GM19397 (cell line): Measurements from ENCODE around the gene TEX36.
"Not testable (repeated sequence)": the region's sequence is repeated elsewhere in the genome, so short reads cannot be mapped to it uniquely, and the experiment has no call there.

Source experiments
- ATAC-seq: cut with Tn5 transposase; IDR thresholded peaks from one replicate; pipeline ENCODE4 v1.9.1; 2021; ENCODE audit warnings: mild to moderate bottlenecking, moderate library complexity; ENCODE audit not compliant: unreplicated experiment

TEX36 gene

DNA sequence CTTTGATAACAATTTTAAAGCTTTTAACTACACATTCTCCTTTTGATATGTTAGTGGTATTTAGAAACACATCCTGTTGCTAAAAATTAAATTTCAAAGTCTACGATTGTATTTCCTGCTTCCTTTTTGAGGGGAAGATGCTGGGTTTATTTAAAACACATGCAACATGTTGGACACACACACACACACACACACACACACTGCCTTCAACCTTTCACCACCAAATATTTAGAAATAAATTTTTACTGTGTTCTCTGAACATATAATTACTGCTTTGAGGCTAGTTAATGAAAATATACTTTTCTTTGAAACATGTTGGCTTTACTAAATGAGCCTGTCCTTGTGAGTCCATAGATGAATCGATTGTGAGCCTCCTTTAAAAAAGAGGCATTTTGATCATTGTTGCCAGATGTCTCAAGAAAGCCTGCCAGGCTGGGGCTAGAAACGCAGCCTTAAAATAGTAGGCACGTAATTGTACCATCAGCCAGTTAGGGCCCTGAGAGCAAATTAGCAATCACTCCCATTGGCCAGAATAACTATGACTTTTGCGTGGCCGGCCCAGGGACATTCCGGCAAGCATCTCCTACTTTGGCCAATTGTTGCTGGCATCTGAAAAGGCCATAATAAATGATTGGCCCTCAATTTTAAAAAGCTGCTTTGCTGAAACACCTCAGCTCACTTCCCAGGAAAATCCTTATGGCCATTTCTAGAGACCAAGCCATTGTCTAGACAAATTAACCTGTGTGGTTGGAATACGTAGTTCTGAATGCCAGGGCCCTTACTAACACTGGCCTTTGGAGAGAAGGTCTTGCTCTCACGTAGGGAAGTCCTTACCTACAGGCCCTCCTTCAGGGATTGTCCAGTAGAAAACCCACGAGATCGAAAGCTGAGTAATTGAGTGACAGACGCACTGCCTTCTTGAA is 9.9 kb upstream of the TEX36 start:
- no peak for ATAC-seq

- no peak for ATAC-seq
Measured at GRCh38 chr10:125692196-125692595, 9.2 kb upstream of the TEX36 start.

- ATAC-seq, result no peak
Measured at GRCh38 chr10:125691160-125691981, 8.4 kb upstream of the TEX36 start.

DNA sequence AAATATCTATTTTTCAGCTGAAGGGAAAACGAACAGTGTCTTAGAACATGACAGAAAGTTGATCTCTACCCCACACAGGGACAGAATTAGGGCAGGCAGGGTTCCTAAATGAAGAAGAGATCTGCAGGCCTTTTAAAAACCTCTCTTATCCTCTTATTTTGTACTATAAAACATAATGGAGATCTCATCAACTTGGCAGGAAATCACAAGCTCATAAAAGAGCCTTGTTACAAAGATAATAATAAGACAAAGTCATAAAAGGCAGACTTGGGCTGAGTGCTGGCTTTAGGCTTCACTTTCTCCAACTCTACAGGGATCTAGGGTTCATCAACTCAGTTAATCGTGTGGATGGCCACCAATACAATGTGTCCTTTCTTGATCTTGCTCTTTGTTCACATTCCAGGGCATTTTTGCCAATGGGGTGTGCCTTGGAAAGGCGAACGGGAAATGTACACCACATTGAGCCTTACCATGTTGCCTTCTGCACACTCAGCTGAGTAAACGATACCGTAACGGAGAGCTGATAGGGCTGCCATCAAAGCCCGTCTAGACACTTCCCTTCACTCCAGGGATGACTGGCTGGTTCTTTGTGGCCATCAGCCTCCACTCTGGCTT is 7.1 kb upstream of the TEX36 start:
- no peak for ATAC-seq

- no peak for ATAC-seq
Measured at GRCh38 chr10:125687507-125688185, 4.7 kb upstream of the TEX36 start.

DNA sequence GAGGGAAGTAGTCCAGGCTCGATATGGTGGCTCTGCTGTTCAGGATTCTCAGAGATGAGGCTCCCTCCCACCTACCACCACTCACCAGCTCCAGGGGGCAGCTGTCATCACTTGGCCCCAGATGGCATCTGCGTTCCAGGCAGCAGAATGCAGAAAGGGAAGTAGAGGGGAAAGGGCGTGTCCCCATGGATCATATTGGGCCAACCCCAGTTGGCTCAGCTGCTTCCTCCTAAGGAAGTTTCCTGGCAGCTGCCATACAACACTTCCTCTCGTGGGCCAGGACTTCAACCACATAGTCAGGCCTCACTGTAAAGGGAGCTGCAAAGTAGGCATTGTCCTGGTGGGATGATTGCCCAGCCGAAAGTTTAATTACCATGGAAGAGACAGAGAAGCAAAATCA is 1.6 kb upstream of the TEX36 start:
- no peak for ATAC-seq

DNA sequence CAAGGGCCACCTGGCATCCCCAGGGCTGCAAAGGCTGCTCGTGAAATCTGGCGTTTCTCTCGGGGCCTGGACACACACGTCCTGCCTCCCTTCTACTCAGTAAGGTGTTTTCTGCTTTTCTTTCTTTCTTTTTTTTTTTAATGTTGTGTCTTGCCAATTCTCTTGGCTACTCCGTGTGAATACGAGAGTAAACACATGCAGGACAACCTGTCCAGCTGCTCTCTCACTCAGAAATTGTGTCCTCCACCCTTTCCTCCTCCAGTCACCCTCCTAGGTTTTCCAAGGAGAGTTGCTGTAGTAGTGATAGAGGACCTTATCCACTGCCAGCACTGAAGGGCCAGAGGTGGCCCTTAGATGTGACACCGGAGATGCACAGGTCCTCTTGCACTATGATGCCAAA is 858 bp upstream of the TEX36 start:
- ATAC-seq, result no peak

GRCh38 chr10:125679436-125679835 is 3.5 kb downstream of the TEX36 start:
- ATAC-seq, result no peak

- no peak for ATAC-seq
Measured at GRCh38 chr10:125672884-125673283, 10.1 kb downstream of the TEX36 start.

DNA sequence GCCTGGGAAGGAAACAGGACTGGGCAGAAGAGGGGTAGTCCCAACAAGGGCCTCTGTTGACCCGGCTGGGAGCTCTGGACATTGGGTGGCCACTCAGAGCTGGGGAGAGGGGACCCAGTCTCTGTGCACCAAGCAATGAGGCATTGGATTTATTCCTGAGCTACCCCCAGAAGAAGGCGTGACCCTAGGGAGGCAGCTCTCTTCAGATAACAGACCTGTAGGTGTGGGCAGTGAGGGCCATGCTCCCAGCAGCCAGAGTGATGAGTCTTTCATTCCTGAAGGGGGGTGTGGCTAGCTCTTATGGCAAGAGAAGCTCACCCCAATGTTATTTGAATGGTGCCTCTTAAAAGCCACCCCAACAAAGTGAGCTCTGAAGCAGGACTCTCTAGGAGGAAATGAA is 20.4 kb downstream of the TEX36 start:
- no peak for ATAC-seq

- no peak for ATAC-seq
Measured at GRCh38 chr10:125661941-125662515, 20.9 kb downstream of the TEX36 start.

- ATAC-seq, result no peak
Measured at GRCh38 chr10:125661431-125661940, 21.5 kb downstream of the TEX36 start.

- no peak for ATAC-seq
Measured at GRCh38 chr10:125659071-125659470, 23.9 kb downstream of the TEX36 start.

DNA sequence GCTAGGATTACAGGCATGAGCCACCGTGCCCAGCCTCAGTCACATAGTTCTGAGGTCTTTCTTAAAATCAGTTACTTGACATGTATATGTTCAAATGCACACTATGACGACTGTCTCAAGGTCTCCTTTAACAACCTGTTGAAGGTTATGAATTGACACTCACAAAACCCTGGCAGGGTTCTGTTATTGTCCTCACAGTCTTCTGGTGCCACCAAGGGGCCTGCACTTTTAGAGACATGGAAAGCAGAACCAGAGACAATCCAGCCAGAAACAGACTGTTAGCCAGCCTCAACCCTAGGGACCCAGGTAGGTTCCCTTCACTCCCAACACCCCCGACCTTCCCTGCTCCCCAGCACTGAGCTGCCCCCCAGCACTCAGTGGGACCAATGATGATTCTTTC is 26.4 kb downstream of the TEX36 start:
- ATAC-seq, result no peak

DNA sequence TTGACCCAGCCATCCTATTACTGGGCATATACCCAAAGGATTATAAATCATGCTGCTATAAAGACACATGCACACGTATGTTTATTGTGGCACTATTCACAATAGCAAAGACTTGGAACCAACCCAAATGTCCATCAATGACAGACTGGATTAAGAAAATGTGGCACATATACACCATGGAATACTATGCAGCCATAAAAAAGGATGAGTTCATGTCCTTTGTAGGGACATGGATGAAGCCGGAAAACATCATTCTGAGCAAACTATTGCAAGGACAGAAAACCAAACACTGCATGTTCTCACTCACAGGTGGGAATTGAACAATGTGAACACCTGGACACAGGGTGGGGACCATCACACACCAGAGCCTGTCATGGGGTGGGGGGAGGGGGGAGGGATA is 29.9 kb downstream of the TEX36 start:
- ATAC-seq, result not testable (repeated sequence)

DNA sequence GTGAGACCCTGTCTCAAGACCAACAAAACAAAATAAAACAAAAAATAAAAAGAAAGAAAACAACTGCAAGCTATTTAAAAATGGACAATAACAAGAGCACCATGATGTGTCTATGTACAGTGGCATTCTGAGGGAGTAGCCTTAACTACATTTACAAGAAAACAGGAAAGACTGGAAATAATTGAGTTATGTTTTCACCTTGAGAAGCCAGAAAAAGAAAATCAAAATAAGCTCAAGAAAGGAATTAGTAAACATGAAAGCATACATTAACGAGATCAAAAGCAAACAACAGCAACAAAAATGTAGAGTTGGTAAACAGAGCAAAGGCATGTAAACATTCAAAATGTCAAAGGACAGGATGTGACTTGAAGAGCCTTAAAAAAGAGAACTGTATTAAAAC is 36.7 kb downstream of the TEX36 start:
- no peak for ATAC-seq

DNA sequence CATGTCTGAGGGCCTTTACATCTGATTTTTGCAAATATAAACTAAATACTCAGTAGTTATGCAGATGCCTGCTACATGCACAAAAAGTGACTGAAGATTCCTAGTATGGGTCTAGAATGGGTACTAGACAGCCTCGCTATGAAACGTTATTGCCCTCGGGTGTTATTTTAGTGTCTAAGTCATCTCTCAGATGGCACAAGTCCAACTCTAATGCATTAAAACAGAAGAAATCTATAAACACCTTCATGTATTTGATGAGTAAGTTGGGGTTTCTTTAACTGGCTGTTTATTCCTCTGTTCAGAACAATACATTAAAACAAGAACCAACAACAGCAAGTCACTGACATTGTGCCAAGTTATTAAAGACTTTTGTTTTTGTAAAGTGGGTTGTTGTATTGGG is 41.6 kb downstream of the TEX36 start:
- ATAC-seq, result no peak

- ATAC-seq, result no peak
Measured at GRCh38 chr10:125640653-125641052, 42.3 kb downstream of the TEX36 start.

- no peak for ATAC-seq
Measured at GRCh38 chr10:125639846-125640245, 43.1 kb downstream of the TEX36 start.

- ATAC-seq, result no peak
Measured at GRCh38 chr10:125638555-125638954, 44.4 kb downstream of the TEX36 start.
